B cell (primary cell): ENCODE data around the gene MED23.

Experiments
- CTCF ChIP-seq: fragments of 200-600 bp; IDR thresholded peaks from one replicate; pipeline ENCODE4 v1.8.0; 2022; ENCODE audit warnings: antibody characterized with exemption, mild to moderate bottlenecking
- EZH2 ChIP-seq: IDR thresholded peaks from 2 replicates; pipeline ENCODE4 v1.6.1; 2012; ENCODE audit warnings: borderline replicate concordance, low read depth, mild to moderate bottlenecking, moderate library complexity, low read length; ENCODE audit not compliant: insufficient read depth, poor library complexity, severe bottlenecking

- TF ChIP-seq CTCF = no peak
- TF ChIP-seq EZH2 = no peak
Observed at GRCh38 chr6:131652472-131652871, 24.4 kb upstream of the MED23 start.
